DND-41 (cell line): ENCODE data around the gene HMGCL.
A peak's percentile ranks its signal among the peaks of the same experiment; 100 is the strongest.

Source experiments
- ATAC-seq: fragments of 200-7000 bp; cut with Tn5 transposase; 3 replicates; pipeline ENCODE4 v1.9.1; 2021; ENCODE audit warnings: low read depth; ENCODE audit not compliant: insufficient read depth
- DNase-seq: peaks from one replicate; pipeline ENCODE4 v3.0.0-alpha.2; 2020
- H2AFZ ChIP-seq: 2 replicates; pipeline ENCODE4 v1.6.0; 2012; ENCODE audit warnings: low read depth, low read length
- H3K27ac ChIP-seq: 2 replicates; pipeline ENCODE4 v1.5.1; 2012; ENCODE audit warnings: low read length, inconsistent platforms
- H3K27me3 ChIP-seq: fragments of 200-600 bp; sonication (generic); 2 replicates; pipeline ENCODE4 v1.6.0; 2012; ENCODE audit warnings: low read length, mild to moderate bottlenecking, inconsistent platforms; ENCODE audit not compliant: insufficient read depth, poor library complexity
- H3K36me3 ChIP-seq: 2 replicates; pipeline ENCODE4 v1.5.1; 2012; ENCODE audit warnings: low read length, inconsistent platforms; ENCODE audit not compliant: insufficient read depth
- H3K4me1 ChIP-seq: 2 replicates; pipeline ENCODE4 v1.5.1; 2012; ENCODE audit warnings: mild to moderate bottlenecking, low read length; ENCODE audit not compliant: insufficient read depth
- H3K4me2 ChIP-seq: 2 replicates; pipeline ENCODE4 v1.6.0; 2012; ENCODE audit warnings: mild to moderate bottlenecking, moderate library complexity, low read length, inconsistent platforms; ENCODE audit not compliant: insufficient read depth
- H3K4me3 ChIP-seq, 2 experiments: fragments of 200-600 bp in 1 of 2; shearing (Covaris generic) in 1 of 2; 2 replicates each; pipeline ENCODE4 v1.5.1; 2012 to 2016; ENCODE audit warnings: inconsistent platforms in 2 of 2, low read length in 2 of 2, mild to moderate bottlenecking in 2 of 2, low read depth in 1 of 2, moderate library complexity in 1 of 2
- H3K79me2 ChIP-seq: 2 replicates; pipeline ENCODE4 v1.6.0; 2012; ENCODE audit warnings: low read length, inconsistent platforms; ENCODE audit not compliant: insufficient read depth
- H3K9ac ChIP-seq: 2 replicates; pipeline ENCODE4 v1.6.0; 2012; ENCODE audit warnings: low read depth, mild to moderate bottlenecking, inconsistent platforms, low read length, moderate library complexity
- H3K9me3 ChIP-seq: 2 replicates; pipeline ENCODE4 v1.5.1; 2012; ENCODE audit warnings: low read length, moderate library complexity, mild to moderate bottlenecking, inconsistent platforms; ENCODE audit not compliant: insufficient read depth, severe bottlenecking
- H4K20me1 ChIP-seq: 2 replicates; pipeline ENCODE4 v1.6.0; 2012; ENCODE audit warnings: low read length; ENCODE audit not compliant: insufficient read depth
- EZH2 ChIP-seq: IDR thresholded peaks from 3 replicates; pipeline ENCODE4 v1.6.1; 2012; ENCODE audit warnings: borderline replicate concordance, low read depth, mild to moderate bottlenecking, moderate library complexity, low read length, inconsistent platforms; ENCODE audit not compliant: severe bottlenecking
- TF ChIP-seq, protein P1 (sequence below): IDR thresholded peaks from 2 replicates; pipeline ENCODE4 v1.5.1; 2012; ENCODE audit warnings: borderline replicate concordance, low read length, moderate library complexity, mild to moderate bottlenecking; ENCODE audit not compliant: poor library complexity, severe bottlenecking; ENCODE audit errors: extremely low read depth

The HMGCL gene

DNA sequence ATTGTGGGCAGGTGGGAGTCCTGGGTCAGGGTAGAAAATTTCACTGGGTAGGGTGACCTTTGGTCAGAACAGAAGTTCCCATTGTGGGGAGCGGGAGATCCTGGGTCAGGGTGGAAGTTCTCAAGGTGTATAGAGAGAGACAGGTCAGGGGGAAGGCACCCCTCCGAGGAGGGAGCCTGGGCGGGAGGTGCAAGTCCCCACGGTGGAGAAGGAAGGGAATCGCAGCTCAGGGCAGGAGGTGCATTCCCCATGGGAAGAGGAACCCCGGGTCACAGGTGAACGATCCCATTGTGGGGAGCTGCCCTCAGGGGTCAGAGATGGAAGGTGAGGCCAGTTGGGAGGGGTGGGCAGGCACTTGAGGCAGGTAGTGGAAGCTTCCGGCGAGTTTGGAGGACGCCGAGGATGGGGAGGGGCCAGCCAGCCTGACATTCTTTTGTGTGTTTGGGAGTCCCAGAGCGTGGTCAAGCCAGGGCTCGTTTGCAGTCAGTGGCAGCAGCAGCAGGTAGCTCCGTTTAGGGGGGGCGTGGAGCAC is 33.6 kb downstream of the HMGCL start:
- peak overlapping the region; percentile 84 to 97 for H3K4me3 ChIP-seq
- peaks cover 49% of the 10 kb centered on the region for H3K36me3 ChIP-seq
- ATAC-seq = peak; percentile 25; the same call in 2 of the 3 replicates
- H3K27ac ChIP-seq = peak overlapping the region; percentile 85
- TF ChIP-seq EZH2 = no peak
- TF ChIP-seq, protein P1, sequence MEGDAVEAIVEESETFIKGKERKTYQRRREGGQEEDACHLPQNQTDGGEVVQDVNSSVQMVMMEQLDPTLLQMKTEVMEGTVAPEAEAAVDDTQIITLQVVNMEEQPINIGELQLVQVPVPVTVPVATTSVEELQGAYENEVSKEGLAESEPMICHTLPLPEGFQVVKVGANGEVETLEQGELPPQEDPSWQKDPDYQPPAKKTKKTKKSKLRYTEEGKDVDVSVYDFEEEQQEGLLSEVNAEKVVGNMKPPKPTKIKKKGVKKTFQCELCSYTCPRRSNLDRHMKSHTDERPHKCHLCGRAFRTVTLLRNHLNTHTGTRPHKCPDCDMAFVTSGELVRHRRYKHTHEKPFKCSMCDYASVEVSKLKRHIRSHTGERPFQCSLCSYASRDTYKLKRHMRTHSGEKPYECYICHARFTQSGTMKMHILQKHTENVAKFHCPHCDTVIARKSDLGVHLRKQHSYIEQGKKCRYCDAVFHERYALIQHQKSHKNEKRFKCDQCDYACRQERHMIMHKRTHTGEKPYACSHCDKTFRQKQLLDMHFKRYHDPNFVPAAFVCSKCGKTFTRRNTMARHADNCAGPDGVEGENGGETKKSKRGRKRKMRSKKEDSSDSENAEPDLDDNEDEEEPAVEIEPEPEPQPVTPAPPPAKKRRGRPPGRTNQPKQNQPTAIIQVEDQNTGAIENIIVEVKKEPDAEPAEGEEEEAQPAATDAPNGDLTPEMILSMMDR = peak; percentile 2
- peaks cover 30% of the 10 kb centered on the region for H3K4me1 ChIP-seq
- no peaks in the 10 kb centered on the region for H3K27me3 ChIP-seq
- H3K9ac ChIP-seq = peak overlapping the region; percentile 84
- peak overlapping the region; percentile 91 for H3K4me2 ChIP-seq
- H3K9me3 ChIP-seq = no peaks in the 10 kb centered on the region
- peaks cover 34% of the 10 kb centered on the region for H3K79me2 ChIP-seq
- H4K20me1 ChIP-seq = peaks cover 15% of the 10 kb centered on the region; the same call in 1 of the 2 replicates
- DNase-seq = no peak
- H2AFZ ChIP-seq = peak overlapping the region; percentile 98

DNA sequence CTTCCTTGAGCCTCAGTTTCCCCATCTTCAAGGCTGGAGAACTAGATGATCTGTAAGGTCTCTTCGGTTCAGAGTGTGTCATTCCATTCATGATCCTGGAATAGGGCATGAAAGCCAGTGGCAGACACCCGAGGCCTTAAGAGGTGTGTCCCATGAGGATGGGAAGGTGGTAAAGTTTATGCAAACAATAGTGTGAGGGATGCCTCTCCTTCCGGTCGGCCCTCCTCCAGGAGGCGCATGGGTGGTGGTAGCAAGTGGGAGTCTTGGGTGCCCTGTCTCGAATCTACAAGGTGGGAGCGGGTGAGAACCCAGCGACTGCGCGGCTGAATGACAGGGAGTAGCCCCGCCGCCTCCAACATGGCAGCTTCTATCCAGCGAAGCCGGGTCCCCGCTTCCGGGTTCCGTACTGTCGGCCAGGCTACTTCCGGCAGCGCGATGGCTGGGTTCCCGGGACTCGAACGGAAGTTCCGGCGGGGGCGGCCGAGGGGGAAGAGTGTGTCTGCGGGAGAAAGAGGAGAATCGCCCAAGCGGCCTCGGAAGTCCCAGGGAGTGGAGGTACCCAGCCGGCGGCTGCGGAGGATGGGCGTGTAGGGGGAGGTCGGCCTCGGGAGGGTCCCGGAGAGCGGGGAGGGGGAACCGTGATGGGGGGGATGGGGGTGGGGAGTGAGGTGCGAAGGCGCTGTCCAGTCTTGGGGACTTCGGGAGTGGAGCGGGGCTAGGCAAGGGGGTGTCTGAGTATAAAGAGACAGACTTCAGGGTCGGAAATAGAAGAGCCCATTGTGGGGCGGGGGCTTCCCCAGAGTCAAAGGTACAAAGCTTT is 34.3 kb downstream of the HMGCL start, which contains the start of gene LYPLA2:
Gene LYPLA2 (plus strand): TSS at position 450 of the 820 bp plus-strand sequence. CDS start 1,538 bp downstream, outside the sequence.
- Histone ChIP-seq H3K4me3 (peak within 1 kb of the TSS; percentile 84 to 97), H3K4me1 (peaks cover 30% of the 10 kb centered on the region), H3K36me3 (peaks cover 49% of the 10 kb centered on the region), H3K9me3 (no peaks in the 10 kb centered on the region), H3K9ac (peak within 1 kb of the TSS; percentile 84), H2AFZ (peak within 1 kb of the TSS; percentile 98), H3K4me2 (peak within 1 kb of the TSS; percentile 91), H3K27ac (peak within 1 kb of the TSS; percentile 85), H3K27me3 (no peaks in the 10 kb centered on the region), H4K20me1 (peaks cover 15% of the 10 kb centered on the region; the same call in 1 of the 2 replicates), H3K79me2 (peaks cover 34% of the 10 kb centered on the region)
- ATAC-seq (peak; percentile 96), DNase-seq (peak; percentile 91)
- TF ChIP-seq, protein P1 = no peak

DNA sequence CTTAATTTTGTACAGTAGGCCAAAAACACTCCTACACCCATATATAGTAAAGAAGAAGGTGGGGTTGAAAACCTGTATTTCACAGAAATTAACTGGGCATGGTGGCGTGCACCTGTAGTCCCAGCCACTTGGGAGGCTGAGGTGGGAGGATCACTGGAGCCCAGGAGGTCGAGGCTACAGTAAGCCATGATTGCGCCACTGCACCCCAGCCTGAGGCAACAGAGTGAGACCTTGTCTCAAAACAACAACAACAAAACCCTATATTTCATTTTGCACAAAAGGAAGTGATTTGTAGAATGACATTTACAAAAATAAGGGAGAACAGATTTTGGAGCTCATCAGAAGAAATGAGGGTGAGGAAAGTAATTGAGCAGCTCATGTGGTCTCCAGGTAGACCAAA is 36.5 kb downstream of the HMGCL start:
- Histone ChIP-seq H2AFZ (no peak overlapping the region), H4K20me1 (peaks cover 15% of the 10 kb centered on the region; the same call in 1 of the 2 replicates), H3K9ac (no peak overlapping the region), H3K27me3 (no peaks in the 10 kb centered on the region), H3K36me3 (peaks cover 55% of the 10 kb centered on the region), H3K4me1 (peaks cover 30% of the 10 kb centered on the region), H3K9me3 (no peaks in the 10 kb centered on the region), H3K27ac (no peak overlapping the region), H3K79me2 (peaks cover 37% of the 10 kb centered on the region), H3K4me3 (no peak overlapping the region), H3K4me2 (no peak overlapping the region)
- ATAC-seq = no peak
- DNase-seq = no peak
- TF ChIP-seq, protein P1 = no peak
- TF ChIP-seq EZH2 = no peak
